IPS-15b (cell line): ENCODE measurements around the gene AKAP12.

ENCODE experiments used
- H3K27me3 ChIP-seq: one replicate; pipeline ENCODE4 v1.6.1; 2013; ENCODE audit warnings: low read length; ENCODE audit not compliant: control insufficient read depth, insufficient read depth
- H3K36me3 ChIP-seq: one replicate; pipeline ENCODE4 v1.6.1; 2013; ENCODE audit warnings: low read length; ENCODE audit not compliant: control insufficient read depth, insufficient read depth
- H3K4me1 ChIP-seq: one replicate; pipeline ENCODE4 v1.6.1; 2013; ENCODE audit warnings: mild to moderate bottlenecking, low read length; ENCODE audit not compliant: control insufficient read depth, insufficient read depth
- H3K4me3 ChIP-seq: one replicate; pipeline ENCODE4 v1.5.1; 2013; ENCODE audit warnings: low read depth, low read length
- H3K9ac ChIP-seq: one replicate; pipeline ENCODE4 v1.6.1; 2013; ENCODE audit warnings: low read depth, mild to moderate bottlenecking, low read length
- H3K9me3 ChIP-seq: one replicate; pipeline ENCODE4 v1.6.1; 2013; ENCODE audit warnings: mild to moderate bottlenecking, low read length; ENCODE audit not compliant: control insufficient read depth, insufficient read depth

Gene AKAP12

GRCh38 chr6:151384151-151384550 lies 144.4 kb downstream of the AKAP12 start:
- no peaks in the 10 kb centered on the region for H3K36me3 ChIP-seq
- no peak overlapping the region for H3K4me3 ChIP-seq
- no peak overlapping the region for H3K9ac ChIP-seq
- no peaks in the 10 kb centered on the region for H3K27me3 ChIP-seq
- H3K9me3 ChIP-seq, result no peaks in the 10 kb centered on the region
- peaks cover 4% of the 10 kb centered on the region for H3K4me1 ChIP-seq

- no peaks in the 10 kb centered on the region for H3K27me3 ChIP-seq
- H3K4me3 ChIP-seq, result no peak overlapping the region
- peaks cover 4% of the 10 kb centered on the region for H3K4me1 ChIP-seq
- H3K9me3 ChIP-seq, result no peaks in the 10 kb centered on the region
- no peaks in the 10 kb centered on the region for H3K36me3 ChIP-seq
- H3K9ac ChIP-seq, result no peak overlapping the region
Observed at GRCh38 chr6:151385177-151385576, 145.4 kb downstream of the AKAP12 start.

GRCh38 chr6:151387175-151387970 lies 147.6 kb downstream of the AKAP12 start:
- H3K9ac ChIP-seq, result no peak overlapping the region
- no peaks in the 10 kb centered on the region for H3K36me3 ChIP-seq
- H3K4me3 ChIP-seq, result no peak overlapping the region
- no peaks in the 10 kb centered on the region for H3K27me3 ChIP-seq
- H3K9me3 ChIP-seq, result no peaks in the 10 kb centered on the region
- H3K4me1 ChIP-seq, result no peaks in the 10 kb centered on the region

GRCh38 chr6:151388236-151388635 lies 148.5 kb downstream of the AKAP12 start:
- H3K4me3 ChIP-seq, result no peak overlapping the region
- H3K27me3 ChIP-seq, result no peaks in the 10 kb centered on the region
- no peaks in the 10 kb centered on the region for H3K36me3 ChIP-seq
- H3K9ac ChIP-seq, result no peak overlapping the region
- H3K9me3 ChIP-seq, result no peaks in the 10 kb centered on the region
- peaks cover 7% of the 10 kb centered on the region for H3K4me1 ChIP-seq

- Histone ChIP-seq H3K4me1 (peaks cover 11% of the 10 kb centered on the region), H3K4me3 (peak overlapping the region; percentile 94), H3K9me3 (no peaks in the 10 kb centered on the region), H3K9ac (peak overlapping the region; percentile 92), H3K27me3 (no peaks in the 10 kb centered on the region), H3K36me3 (no peaks in the 10 kb centered on the region)
Observed at GRCh38 chr6:151388997-151389617, 149.3 kb downstream of the AKAP12 start.

- peak overlapping the region; percentile 94 for H3K4me3 ChIP-seq
- H3K36me3 ChIP-seq, result no peaks in the 10 kb centered on the region
- peaks cover 11% of the 10 kb centered on the region for H3K4me1 ChIP-seq
- H3K27me3 ChIP-seq, result no peaks in the 10 kb centered on the region
- H3K9ac ChIP-seq, result peak overlapping the region; percentile 92
- no peaks in the 10 kb centered on the region for H3K9me3 ChIP-seq
Observed at GRCh38 chr6:151389618-151390275, 150.0 kb downstream of the AKAP12 start.

- Histone ChIP-seq H3K4me3 (peak overlapping the region; percentile 39), H3K4me1 (peaks cover 11% of the 10 kb centered on the region), H3K9ac (peak overlapping the region; percentile 66), H3K27me3 (no peaks in the 10 kb centered on the region), H3K9me3 (no peaks in the 10 kb centered on the region), H3K36me3 (no peaks in the 10 kb centered on the region)
Observed at GRCh38 chr6:151390276-151390850, 150.6 kb downstream of the AKAP12 start.

GRCh38 chr6:151390851-151391470 lies 151.2 kb downstream of the AKAP12 start:
- H3K4me3 ChIP-seq, result peak overlapping the region; percentile 67
- no peaks in the 10 kb centered on the region for H3K36me3 ChIP-seq
- H3K9ac ChIP-seq, result peak overlapping the region; percentile 88
- no peaks in the 10 kb centered on the region for H3K27me3 ChIP-seq
- H3K4me1 ChIP-seq, result peaks cover 11% of the 10 kb centered on the region
- no peaks in the 10 kb centered on the region for H3K9me3 ChIP-seq

GRCh38 chr6:151391471-151392413 lies 152.0 kb downstream of the AKAP12 start, which contains the start of gene ZBTB2:
ZBTB2 (minus strand) TSS chr6:151391559; CDS start chr6:151373637, 17,922 bp downstream.
- H3K27me3 ChIP-seq, result no peaks in the 10 kb centered on the region
- peak within 1 kb of the TSS; percentile 88 for H3K9ac ChIP-seq
- no peaks in the 10 kb centered on the region for H3K9me3 ChIP-seq
- no peaks in the 10 kb centered on the region for H3K36me3 ChIP-seq
- peak within 1 kb of the TSS; percentile 90 for H3K4me3 ChIP-seq
- peaks cover 11% of the 10 kb centered on the region for H3K4me1 ChIP-seq

- Histone ChIP-seq H3K27me3 (no peaks in the 10 kb centered on the region), H3K9ac (peak overlapping the region; percentile 66), H3K36me3 (no peaks in the 10 kb centered on the region), H3K9me3 (no peaks in the 10 kb centered on the region), H3K4me3 (peak overlapping the region; percentile 90), H3K4me1 (peaks cover 11% of the 10 kb centered on the region)
Observed at GRCh38 chr6:151392427-151392826, 152.7 kb downstream of the AKAP12 start.
